ENCODE data around the gene NALCN. TPM values are rescaled to one million over a fixed set of nuclear protein-coding genes. Genes with fewer than 3 reads are reported as not detected.

NALCN gene
- polyA plus RNA-seq, 1 donor: 1.2 TPM

- no CpG with 5 or more reads among the region's 6 CpGs for WGBS (ENCODE audit: insufficient coverage, low lambda C conversion rate)
- no peak for DNase-seq
Observed at GRCh38 chr13:101258509-101258908, 157.8 kb downstream of the NALCN start.

DNA sequence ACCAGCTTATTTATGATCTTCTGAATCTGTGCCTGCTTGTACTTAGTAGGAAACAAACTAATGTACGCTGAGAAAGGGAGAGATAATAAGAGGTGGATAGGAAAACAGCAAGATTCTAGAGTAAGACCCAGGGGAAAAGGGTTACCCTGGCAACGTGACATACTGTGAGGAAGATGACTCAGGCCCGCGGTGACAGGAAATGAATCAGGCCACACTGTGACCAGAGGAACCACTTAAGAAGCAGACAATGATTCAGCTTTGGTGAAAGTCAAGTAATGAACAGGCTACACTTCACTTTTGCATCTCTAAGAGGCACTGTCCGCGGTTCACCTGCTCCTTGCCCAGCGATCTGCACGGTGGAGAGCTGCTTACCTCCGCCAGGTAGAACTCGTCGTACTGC, 158.2 kb downstream of the NALCN start:
- H3K27ac ChIP-seq (ENCODE audit: low read length): no peak overlapping the region
- no peaks in the 10 kb centered on the region for H3K27me3 ChIP-seq (ENCODE audit: control insufficient read depth, insufficient read depth, low read length)
- no peak overlapping the region for H3K4me3 ChIP-seq (ENCODE audit: low read length)
- H3K9me3 ChIP-seq (ENCODE audit: control insufficient read depth, low read depth, low read length): no peaks in the 10 kb centered on the region
- no CpG with 5 or more reads among the region's 11 CpGs for WGBS (ENCODE audit: insufficient coverage, low lambda C conversion rate)
- H3K4me1 ChIP-seq (ENCODE audit: control insufficient read depth, insufficient read depth, low read length): no peaks in the 10 kb centered on the region
- H3K36me3 ChIP-seq (ENCODE audit: control insufficient read depth, insufficient read depth, low read length): no peaks in the 10 kb centered on the region
- no peak for DNase-seq

More at GRCh38 chr13:101258509-101258908, 157.8 kb downstream of the NALCN start:
- H3K27me3 ChIP-seq (ENCODE audit: control insufficient read depth, insufficient read depth, low read length): no peaks in the 10 kb centered on the region
- H3K36me3 ChIP-seq (ENCODE audit: control insufficient read depth, insufficient read depth, low read length): no peaks in the 10 kb centered on the region
- no peak overlapping the region for H3K4me3 ChIP-seq (ENCODE audit: low read length)
- H3K9me3 ChIP-seq (ENCODE audit: control insufficient read depth, low read depth, low read length): no peaks in the 10 kb centered on the region
- H3K4me1 ChIP-seq (ENCODE audit: control insufficient read depth, insufficient read depth, low read length): no peaks in the 10 kb centered on the region
- no peak overlapping the region for H3K27ac ChIP-seq (ENCODE audit: low read length)

DNA sequence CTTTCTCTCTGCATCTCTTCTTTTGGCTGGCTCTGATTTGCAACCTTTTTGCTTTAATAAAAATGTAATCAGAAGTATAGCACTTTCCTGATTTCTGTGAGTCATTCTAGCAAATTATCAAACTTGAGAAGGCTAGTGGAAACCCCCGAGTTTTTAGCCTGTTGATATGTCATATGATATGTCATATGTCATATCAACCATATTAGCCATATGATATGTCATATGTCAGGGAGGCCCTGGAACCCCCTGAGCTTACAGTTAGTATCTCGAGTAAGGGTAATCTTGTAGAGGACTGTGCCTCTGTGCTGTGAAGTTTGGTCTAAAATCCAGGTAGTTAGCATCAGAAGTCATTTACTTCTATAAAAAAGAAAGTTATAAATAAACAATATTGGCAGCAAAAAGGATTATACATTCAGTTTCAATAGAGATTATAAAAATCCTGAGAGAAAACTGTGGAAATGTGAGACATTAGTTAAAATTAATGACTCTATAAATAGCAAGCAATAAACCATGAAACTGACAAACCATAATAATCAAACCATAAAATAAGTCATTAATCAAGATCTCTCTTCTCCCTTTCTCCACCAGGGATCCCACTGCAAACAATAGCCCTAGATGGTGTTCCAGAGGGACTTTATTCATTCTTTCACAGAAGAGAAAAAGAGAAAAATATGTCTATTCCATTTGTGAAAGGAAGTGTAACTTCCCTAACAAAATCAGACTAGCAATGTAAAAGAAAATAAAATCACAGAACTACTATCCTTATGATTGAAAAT, 167.4 kb downstream of the NALCN start:
- no peaks in the 10 kb centered on the region for H3K9me3 ChIP-seq (ENCODE audit: control insufficient read depth, low read depth, low read length)
- H3K4me1 ChIP-seq (ENCODE audit: control insufficient read depth, insufficient read depth, low read length): no peaks in the 10 kb centered on the region
- no peaks in the 10 kb centered on the region for H3K36me3 ChIP-seq (ENCODE audit: control insufficient read depth, insufficient read depth, low read length)
- no peak overlapping the region for H3K27ac ChIP-seq (ENCODE audit: low read length)
- no peaks in the 10 kb centered on the region for H3K27me3 ChIP-seq (ENCODE audit: control insufficient read depth, insufficient read depth, low read length)
- WGBS (ENCODE audit: insufficient coverage, low lambda C conversion rate): no CpG with 5 or more reads among the region's 2 CpGs
- no peak overlapping the region for H3K4me3 ChIP-seq (ENCODE audit: low read length)
- DNase-seq: no peak

DNA sequence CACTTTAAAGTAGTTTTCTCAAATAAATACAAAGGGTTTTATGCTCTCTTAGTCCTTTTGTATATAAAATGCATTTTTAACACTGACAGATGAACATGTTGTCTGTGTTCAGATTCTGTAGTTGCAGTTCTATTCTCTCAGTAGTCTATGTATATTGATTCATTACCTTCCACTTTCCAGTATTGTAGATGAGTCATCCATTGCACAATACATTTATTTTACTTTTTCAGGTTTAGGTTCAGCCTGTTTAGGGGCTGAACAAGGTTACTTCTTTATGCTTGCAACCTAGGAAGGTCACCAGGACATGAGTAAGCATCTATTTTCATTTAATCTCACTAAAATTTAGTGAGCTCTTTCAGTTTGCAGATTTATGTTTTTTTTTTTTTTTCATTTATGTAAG, 173.6 kb downstream of the NALCN start:
- H3K36me3 ChIP-seq (ENCODE audit: control insufficient read depth, insufficient read depth, low read length): no peaks in the 10 kb centered on the region

DNA sequence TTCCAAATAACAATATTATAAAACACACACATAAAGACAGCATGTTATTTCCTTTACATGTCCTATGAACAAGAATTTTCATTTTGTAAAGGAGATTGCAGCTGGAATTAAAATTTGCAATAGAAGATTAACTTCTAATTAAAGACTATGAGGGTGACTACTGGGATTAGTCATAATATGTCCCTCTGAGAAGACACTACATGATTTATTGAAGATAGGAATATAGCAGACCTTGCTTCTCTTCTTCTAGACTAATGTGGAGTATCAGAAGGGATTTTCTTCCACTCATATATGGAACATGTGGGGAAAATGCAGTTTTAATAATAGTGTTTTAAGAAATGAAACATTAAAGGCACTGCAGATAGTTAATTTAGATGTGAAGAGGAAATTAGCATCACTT, 177.8 kb downstream of the NALCN start:
- Histone ChIP-seq H3K27me3 (ENCODE audit: control insufficient read depth, insufficient read depth, low read length) (no peaks in the 10 kb centered on the region), H3K4me3 (ENCODE audit: low read length) (no peak overlapping the region), H3K36me3 (ENCODE audit: control insufficient read depth, insufficient read depth, low read length) (no peaks in the 10 kb centered on the region), H3K27ac (ENCODE audit: low read length) (no peak overlapping the region), H3K4me1 (ENCODE audit: control insufficient read depth, insufficient read depth, low read length) (no peaks in the 10 kb centered on the region), H3K9me3 (ENCODE audit: control insufficient read depth, low read depth, low read length) (no peaks in the 10 kb centered on the region)
- DNase-seq: no peak

More for the DNA sequence above, 173.6 kb downstream of the NALCN start:
- no peak overlapping the region for H3K27ac ChIP-seq (ENCODE audit: low read length)
- no peak for DNase-seq
- H3K27me3 ChIP-seq (ENCODE audit: control insufficient read depth, insufficient read depth, low read length): no peaks in the 10 kb centered on the region
- no peak overlapping the region for H3K4me3 ChIP-seq (ENCODE audit: low read length)
- no peaks in the 10 kb centered on the region for H3K9me3 ChIP-seq (ENCODE audit: control insufficient read depth, low read depth, low read length)
- H3K4me1 ChIP-seq (ENCODE audit: control insufficient read depth, insufficient read depth, low read length): no peaks in the 10 kb centered on the region

DNA sequence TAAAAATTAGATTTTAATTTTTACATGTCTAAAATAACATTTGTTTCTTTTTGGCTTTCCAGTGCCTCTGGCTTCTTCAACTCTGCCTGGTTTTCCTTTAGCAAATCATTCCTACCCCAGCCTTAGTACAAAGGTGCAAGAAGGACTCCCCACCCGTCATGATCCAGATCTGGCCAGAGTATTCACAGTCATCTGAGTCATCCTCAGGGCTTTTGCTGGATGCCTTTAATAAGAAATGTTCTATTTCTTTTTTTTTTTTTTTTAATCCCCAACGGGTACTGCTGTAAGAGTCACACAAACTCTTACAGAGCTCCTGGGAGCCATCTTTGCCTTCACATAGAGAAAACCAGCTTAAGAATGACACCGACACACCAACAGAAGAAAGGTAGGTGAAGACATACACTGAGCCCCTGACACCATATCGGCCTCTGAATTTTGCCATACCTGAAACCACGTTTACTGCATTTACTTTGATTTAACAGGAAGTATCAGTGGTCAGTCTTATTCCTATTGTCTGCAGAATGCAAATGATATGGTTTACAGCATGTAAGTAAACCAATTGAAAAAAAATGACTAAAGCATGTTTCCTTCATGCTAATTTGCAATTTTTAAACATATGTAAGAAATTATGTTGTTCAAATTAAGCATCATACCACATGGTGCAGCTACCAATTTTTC, 184.4 kb downstream of the NALCN start:
- no CpG with 5 or more reads among the region's 5 CpGs for WGBS (ENCODE audit: insufficient coverage, low lambda C conversion rate)
- Histone ChIP-seq H3K36me3 (ENCODE audit: control insufficient read depth, insufficient read depth, low read length) (no peaks in the 10 kb centered on the region), H3K27ac (ENCODE audit: low read length) (no peak overlapping the region), H3K27me3 (ENCODE audit: control insufficient read depth, insufficient read depth, low read length) (no peaks in the 10 kb centered on the region), H3K4me3 (ENCODE audit: low read length) (no peak overlapping the region), H3K4me1 (ENCODE audit: control insufficient read depth, insufficient read depth, low read length) (no peaks in the 10 kb centered on the region), H3K9me3 (ENCODE audit: control insufficient read depth, low read depth, low read length) (no peaks in the 10 kb centered on the region)
- no peak for DNase-seq

DNA sequence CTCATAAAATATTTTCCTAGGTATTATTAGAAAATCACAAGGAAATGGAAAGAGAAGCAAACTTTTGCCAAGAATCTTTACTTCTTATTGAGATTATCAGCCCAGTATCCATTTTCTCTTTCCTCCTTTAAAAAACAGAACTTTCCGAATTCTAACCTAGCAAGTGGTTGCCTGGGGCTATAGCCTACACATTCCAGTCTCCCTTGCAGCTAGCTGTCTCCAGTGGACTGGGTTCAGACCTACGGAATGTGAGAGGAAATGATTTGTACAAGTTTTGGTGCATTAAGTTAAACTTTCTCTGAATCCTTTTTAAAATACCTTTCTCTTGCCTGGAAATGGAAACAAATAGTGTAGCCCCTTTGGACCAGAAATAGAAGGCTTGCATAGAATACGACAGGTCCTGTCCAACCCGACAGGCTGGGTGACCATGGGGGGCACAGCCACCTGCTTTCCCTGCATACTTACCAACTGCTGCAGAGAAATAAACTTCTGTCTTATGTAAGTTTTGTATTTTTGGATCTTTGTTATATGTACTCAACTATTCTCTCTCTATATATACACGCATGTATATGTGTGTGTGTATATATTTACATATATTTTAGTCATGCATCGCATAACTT, 185.9 kb downstream of the NALCN start:
- H3K27me3 ChIP-seq (ENCODE audit: control insufficient read depth, insufficient read depth, low read length): no peaks in the 10 kb centered on the region
- DNase-seq: no peak
- 100% methylated on average over 2 of the region's 6 CpGs for WGBS (ENCODE audit: insufficient coverage, low lambda C conversion rate)
- no peak overlapping the region for H3K27ac ChIP-seq (ENCODE audit: low read length)
- H3K4me3 ChIP-seq (ENCODE audit: low read length): no peak overlapping the region
- no peaks in the 10 kb centered on the region for H3K36me3 ChIP-seq (ENCODE audit: control insufficient read depth, insufficient read depth, low read length)
- H3K4me1 ChIP-seq (ENCODE audit: control insufficient read depth, insufficient read depth, low read length): no peaks in the 10 kb centered on the region
- no peaks in the 10 kb centered on the region for H3K9me3 ChIP-seq (ENCODE audit: control insufficient read depth, low read depth, low read length)

- no CpG with 5 or more reads among the region's 2 CpGs for WGBS (ENCODE audit: insufficient coverage, low lambda C conversion rate)
- H3K27ac ChIP-seq (ENCODE audit: low read length): no peak overlapping the region
- DNase-seq: no peak
Observed at GRCh38 chr13:101219609-101220265, 196.6 kb downstream of the NALCN start.

DNA sequence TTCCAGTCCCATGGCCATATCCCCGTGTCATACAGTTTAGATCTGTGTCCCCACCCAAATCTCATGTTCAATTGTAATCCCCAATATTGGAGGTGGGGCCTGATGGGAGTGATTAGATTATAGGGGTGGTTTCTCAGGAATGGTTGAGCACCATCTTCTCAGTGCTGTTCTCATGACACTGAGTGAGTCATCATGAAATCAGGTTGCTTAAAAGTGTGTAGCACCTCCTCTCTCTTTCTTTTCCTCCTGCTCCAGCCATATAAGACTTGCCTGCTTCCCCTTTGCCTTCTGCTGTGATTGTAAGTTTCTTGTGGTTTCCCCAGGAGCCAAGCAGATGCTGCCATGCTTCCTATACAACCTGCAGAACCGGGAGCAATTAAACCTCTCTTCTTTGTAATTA, 197.8 kb downstream of the NALCN start:
- Histone ChIP-seq H3K9me3 (ENCODE audit: control insufficient read depth, low read depth, low read length) (no peaks in the 10 kb centered on the region), H3K36me3 (ENCODE audit: control insufficient read depth, insufficient read depth, low read length) (no peaks in the 10 kb centered on the region), H3K27ac (ENCODE audit: low read length) (no peak overlapping the region), H3K4me3 (ENCODE audit: low read length) (no peak overlapping the region), H3K27me3 (ENCODE audit: control insufficient read depth, insufficient read depth, low read length) (no peaks in the 10 kb centered on the region), H3K4me1 (ENCODE audit: control insufficient read depth, insufficient read depth, low read length) (no peaks in the 10 kb centered on the region)
- no peak for DNase-seq
- no CpG with 5 or more reads among the region's 2 CpGs for WGBS (ENCODE audit: insufficient coverage, low lambda C conversion rate)

More at GRCh38 chr13:101219609-101220265, 196.6 kb downstream of the NALCN start:
- Histone ChIP-seq H3K4me1 (ENCODE audit: control insufficient read depth, insufficient read depth, low read length) (no peaks in the 10 kb centered on the region), H3K36me3 (ENCODE audit: control insufficient read depth, insufficient read depth, low read length) (no peaks in the 10 kb centered on the region), H3K4me3 (ENCODE audit: low read length) (no peak overlapping the region), H3K27me3 (ENCODE audit: control insufficient read depth, insufficient read depth, low read length) (no peaks in the 10 kb centered on the region), H3K9me3 (ENCODE audit: control insufficient read depth, low read depth, low read length) (no peaks in the 10 kb centered on the region)

GRCh38 chr13:101217086-101217485, 199.2 kb downstream of the NALCN start:
- no peak for DNase-seq
- no peaks in the 10 kb centered on the region for H3K9me3 ChIP-seq (ENCODE audit: control insufficient read depth, low read depth, low read length)
- H3K36me3 ChIP-seq (ENCODE audit: control insufficient read depth, insufficient read depth, low read length): no peaks in the 10 kb centered on the region
- H3K27ac ChIP-seq (ENCODE audit: low read length): no peak overlapping the region
- no peaks in the 10 kb centered on the region for H3K4me1 ChIP-seq (ENCODE audit: control insufficient read depth, insufficient read depth, low read length)
- no peaks in the 10 kb centered on the region for H3K27me3 ChIP-seq (ENCODE audit: control insufficient read depth, insufficient read depth, low read length)
- no peak overlapping the region for H3K4me3 ChIP-seq (ENCODE audit: low read length)
